KMS-11 (cell line): Measurements from ENCODE around the gene NEDD4L.

Experiments
- H2AFZ ChIP-seq: fragments of 200-600 bp; sonication (generic); 2 replicates; pipeline ENCODE4 v1.6.1; 2016; ENCODE audit warnings: antibody characterized with exemption, mixed run types, low read depth
- H3K27ac ChIP-seq: fragments of 200-600 bp; sonication (generic); 2 replicates; pipeline ENCODE4 v1.6.1; 2016; ENCODE audit warnings: mild to moderate bottlenecking, mixed run types
- H3K27me3 ChIP-seq: fragments of 200-600 bp; sonication (generic); 2 replicates; pipeline ENCODE4 v1.6.1; 2017; ENCODE audit warnings: mild to moderate bottlenecking, low read depth, mixed run types, moderate library complexity; ENCODE audit not compliant: insufficient read depth
- H3K36me3 ChIP-seq: fragments of 200-600 bp; sonication (generic); 2 replicates; pipeline ENCODE4 v1.6.1; 2017; ENCODE audit warnings: mild to moderate bottlenecking, mixed run types; ENCODE audit not compliant: insufficient read depth
- H3K4me1 ChIP-seq: fragments of 200-600 bp; sonication (generic); 2 replicates; pipeline ENCODE4 v1.6.1; 2016; ENCODE audit warnings: mild to moderate bottlenecking, low read depth, mixed run types; ENCODE audit not compliant: poor library complexity, severe bottlenecking
- H3K4me2 ChIP-seq: fragments of 200-600 bp; sonication (generic); 2 replicates; pipeline ENCODE4 v1.7.0; 2016; ENCODE audit warnings: mild to moderate bottlenecking, mixed run types
- H3K4me3 ChIP-seq: fragments of 200-600 bp; sonication (generic); IDR thresholded peaks from 2 replicates; pipeline ENCODE4 v1.6.1; 2017; ENCODE audit warnings: low read depth, low read length, mixed read lengths; ENCODE audit not compliant: insufficient read depth
- H3K79me2 ChIP-seq: fragments of 200-600 bp; sonication (generic); 2 replicates; pipeline ENCODE4 v1.6.1; 2016; ENCODE audit warnings: low read depth, mixed run types; ENCODE audit not compliant: insufficient read depth
- H3K9ac ChIP-seq: fragments of 200-600 bp; sonication (generic); 2 replicates; pipeline ENCODE4 v1.6.1; 2016; ENCODE audit warnings: mild to moderate bottlenecking, mixed run types
- H4K20me1 ChIP-seq: fragments of 200-600 bp; sonication (generic); 2 replicates; pipeline ENCODE4 v1.6.1; 2016; ENCODE audit warnings: mild to moderate bottlenecking, mixed run types; ENCODE audit not compliant: insufficient read depth
- TF ChIP-seq, protein P1 (sequence below): fragments of 200-600 bp; sonication (generic); conservative IDR thresholded peaks from 2 replicates; pipeline ENCODE4 v1.6.1; 2017; ENCODE audit warnings: low read depth, mild to moderate bottlenecking, antibody characterized with exemption, low read length, moderate library complexity, mixed read lengths

Gene NEDD4L

DNA sequence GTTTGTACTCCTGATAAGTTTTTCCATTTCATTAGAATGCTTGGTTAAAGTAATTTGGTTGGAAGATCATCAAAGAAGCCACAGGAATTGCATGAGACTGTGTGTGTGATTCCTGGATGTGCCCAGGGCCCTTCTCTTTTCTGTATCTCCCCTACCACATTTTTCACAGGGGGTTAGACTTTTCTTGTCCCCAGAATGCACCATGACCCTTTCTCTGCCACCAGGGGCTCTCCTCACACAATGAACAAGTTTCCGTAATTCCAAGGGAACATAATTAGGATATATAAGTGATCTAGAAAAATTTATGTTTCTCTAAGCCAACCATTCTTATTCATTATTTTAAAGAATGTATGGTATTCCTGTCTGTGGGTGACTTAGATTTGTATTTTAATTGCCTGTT, 291.8 kb downstream of the NEDD4L start:
- Histone ChIP-seq H3K27ac (no peak overlapping the region), H3K4me1 (no peaks in the 10 kb centered on the region), H3K4me3 (no peak overlapping the region), H3K27me3 (no peaks in the 10 kb centered on the region), H3K36me3 (no peaks in the 10 kb centered on the region), H3K4me2 (no peak overlapping the region), H4K20me1 (no peaks in the 10 kb centered on the region), H2AFZ (no peak overlapping the region), H3K79me2 (no peaks in the 10 kb centered on the region), H3K9ac (no peak overlapping the region)
- TF ChIP-seq, protein P1, sequence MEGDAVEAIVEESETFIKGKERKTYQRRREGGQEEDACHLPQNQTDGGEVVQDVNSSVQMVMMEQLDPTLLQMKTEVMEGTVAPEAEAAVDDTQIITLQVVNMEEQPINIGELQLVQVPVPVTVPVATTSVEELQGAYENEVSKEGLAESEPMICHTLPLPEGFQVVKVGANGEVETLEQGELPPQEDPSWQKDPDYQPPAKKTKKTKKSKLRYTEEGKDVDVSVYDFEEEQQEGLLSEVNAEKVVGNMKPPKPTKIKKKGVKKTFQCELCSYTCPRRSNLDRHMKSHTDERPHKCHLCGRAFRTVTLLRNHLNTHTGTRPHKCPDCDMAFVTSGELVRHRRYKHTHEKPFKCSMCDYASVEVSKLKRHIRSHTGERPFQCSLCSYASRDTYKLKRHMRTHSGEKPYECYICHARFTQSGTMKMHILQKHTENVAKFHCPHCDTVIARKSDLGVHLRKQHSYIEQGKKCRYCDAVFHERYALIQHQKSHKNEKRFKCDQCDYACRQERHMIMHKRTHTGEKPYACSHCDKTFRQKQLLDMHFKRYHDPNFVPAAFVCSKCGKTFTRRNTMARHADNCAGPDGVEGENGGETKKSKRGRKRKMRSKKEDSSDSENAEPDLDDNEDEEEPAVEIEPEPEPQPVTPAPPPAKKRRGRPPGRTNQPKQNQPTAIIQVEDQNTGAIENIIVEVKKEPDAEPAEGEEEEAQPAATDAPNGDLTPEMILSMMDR: no peak

DNA sequence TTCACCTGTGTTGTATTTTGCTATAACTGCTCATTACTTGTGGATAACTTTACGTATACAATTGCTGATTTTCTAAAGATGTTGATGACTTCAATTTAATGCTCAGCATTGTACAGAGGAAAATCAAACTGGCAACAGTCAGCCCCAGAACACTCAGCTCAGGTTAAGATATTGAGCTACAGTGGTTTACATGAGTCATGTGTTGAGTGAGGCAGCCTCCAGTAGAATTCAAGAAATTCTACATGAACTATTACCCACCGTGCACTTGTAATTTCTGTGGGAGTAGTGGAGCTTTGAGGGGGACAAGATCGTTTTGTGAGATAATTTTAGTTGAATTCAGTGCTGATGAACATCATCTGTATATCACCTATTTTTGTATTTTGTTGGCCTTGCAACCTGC, 292.6 kb downstream of the NEDD4L start:
- H3K4me2 ChIP-seq: no peak overlapping the region
- no peaks in the 10 kb centered on the region for H3K27me3 ChIP-seq
- no peak overlapping the region for H3K27ac ChIP-seq

DNA sequence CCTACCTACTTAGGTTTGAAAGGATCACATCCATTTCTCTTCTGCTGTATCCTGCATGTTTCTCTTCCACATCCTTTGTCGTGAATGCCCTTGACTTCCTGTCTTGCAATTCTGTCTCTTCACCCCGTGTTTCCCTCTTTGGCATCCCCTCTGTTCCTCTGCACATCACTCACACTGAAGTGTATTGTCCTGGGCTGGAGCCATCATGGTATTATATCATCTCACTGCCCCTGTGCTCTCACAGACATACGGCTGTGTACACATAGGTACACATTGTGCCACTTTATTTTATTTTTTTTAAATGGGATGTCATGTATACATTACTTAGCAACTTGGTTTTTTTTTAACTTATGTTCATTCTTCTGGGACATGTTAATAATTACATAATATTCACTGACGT, 293.3 kb downstream of the NEDD4L start:
- H3K4me1 ChIP-seq: no peaks in the 10 kb centered on the region
- no peaks in the 10 kb centered on the region for H3K36me3 ChIP-seq

More for the DNA sequence above, 292.6 kb downstream of the NEDD4L start:
- H3K36me3 ChIP-seq: no peaks in the 10 kb centered on the region
- no peaks in the 10 kb centered on the region for H3K4me1 ChIP-seq
- TF ChIP-seq, protein P1: no peak
- no peaks in the 10 kb centered on the region for H3K79me2 ChIP-seq
- no peak overlapping the region for H3K4me3 ChIP-seq
- no peak overlapping the region for H2AFZ ChIP-seq
- H4K20me1 ChIP-seq: no peaks in the 10 kb centered on the region
- no peak overlapping the region for H3K9ac ChIP-seq

GRCh38 chr18:58337686-58338085, 293.7 kb downstream of the NEDD4L start:
- no peaks in the 10 kb centered on the region for H3K4me1 ChIP-seq
- TF ChIP-seq, protein P1: no peak
- no peak overlapping the region for H2AFZ ChIP-seq
- no peaks in the 10 kb centered on the region for H4K20me1 ChIP-seq
- H3K27ac ChIP-seq: no peak overlapping the region
- no peak overlapping the region for H3K9ac ChIP-seq
- H3K36me3 ChIP-seq: no peaks in the 10 kb centered on the region
- no peaks in the 10 kb centered on the region for H3K27me3 ChIP-seq
- no peak overlapping the region for H3K4me2 ChIP-seq
- H3K79me2 ChIP-seq: no peaks in the 10 kb centered on the region
- no peak overlapping the region for H3K4me3 ChIP-seq

More for the DNA sequence above, 293.3 kb downstream of the NEDD4L start:
- no peak overlapping the region for H3K27ac ChIP-seq
- H3K4me3 ChIP-seq: no peak overlapping the region
- H4K20me1 ChIP-seq: no peaks in the 10 kb centered on the region
- no peak overlapping the region for H3K9ac ChIP-seq
- no peak overlapping the region for H2AFZ ChIP-seq
- no peaks in the 10 kb centered on the region for H3K27me3 ChIP-seq
- H3K79me2 ChIP-seq: no peaks in the 10 kb centered on the region
- TF ChIP-seq, protein P1: no peak
- H3K4me2 ChIP-seq: no peak overlapping the region
